CD14-positive monocyte (primary cell): ENCODE data around the gene CIB2. TPM values are rescaled to one million over a fixed set of nuclear protein-coding genes. Genes with fewer than 3 reads are reported as not detected.

Experiments used
- DNase-seq, 3 donors: peaks; one replicate each; pipeline ENCODE4 v3.0.0-alpha.2; 2011 to 2022
- H2AFZ ChIP-seq: 2 replicates; pipeline ENCODE4 v1.6.0; 2012; ENCODE audit warnings: mild to moderate bottlenecking, low read depth, low read length, inconsistent platforms; ENCODE audit not compliant: insufficient read depth, poor library complexity, severe bottlenecking
- H3K27ac ChIP-seq, 2 donors: 1 replicate in 1 of 2; 2 replicates in 1 of 2; pipeline ENCODE4 v1.5.1; 2012 to 2013; ENCODE audit warnings: low read length in 2 of 2, control low read depth in 1 of 2, inconsistent platforms in 1 of 2, low read depth in 1 of 2, mild to moderate bottlenecking in 1 of 2
- H3K27me3 ChIP-seq, 2 donors: one replicate each; pipeline versions ENCODE4 v1.6.0 to v1.6.1; 2011 to 2013; ENCODE audit warnings: low read length in 2 of 2; ENCODE audit not compliant: control insufficient read depth in 2 of 2, insufficient read depth in 2 of 2
- H3K36me3 ChIP-seq, 2 donors: replicated peaks in 1 of 2; 1 replicate in 1 of 2; 2 replicates in 1 of 2; pipeline versions ENCODE4 v1.5.1 to v1.6.1; 2012 to 2013; ENCODE audit warnings: low read length in 2 of 2, control low read depth in 1 of 2, inconsistent platforms in 1 of 2, mild to moderate bottlenecking in 1 of 2; ENCODE audit not compliant: insufficient read depth in 2 of 2, control insufficient read depth in 1 of 2
- H3K4me1 ChIP-seq, 2 donors: 1 replicate in 1 of 2; 2 replicates in 1 of 2; pipeline versions ENCODE4 v1.5.1 to v1.6.1; 2012 to 2013; ENCODE audit warnings: low read length in 2 of 2, control low read depth in 1 of 2, inconsistent platforms in 1 of 2, mild to moderate bottlenecking in 1 of 2, moderate library complexity in 1 of 2; ENCODE audit not compliant: insufficient read depth in 2 of 2, control insufficient read depth in 1 of 2
- H3K4me2 ChIP-seq: replicated peaks from 2 replicates; pipeline ENCODE3; 2012; ENCODE audit warnings: low read length, moderate library complexity, mild to moderate bottlenecking; ENCODE audit not compliant: poor library complexity, severe bottlenecking; ENCODE audit errors: extremely low read depth
- H3K4me3 ChIP-seq, 3 experiments: fragments of 200-600 bp in 1 of 3; sonication (generic) in 1 of 3; replicated peaks in 1 of 3; 1 replicate in 2 of 3; 2 replicates in 1 of 3; pipeline ENCODE4 v1.5.1; 2011 to 2013; ENCODE audit warnings: low read length in 3 of 3, mild to moderate bottlenecking in 3 of 3, control low read depth in 2 of 3, low read depth in 2 of 3, inconsistent platforms in 1 of 3, moderate library complexity in 1 of 3
- H3K79me2 ChIP-seq: 2 replicates; pipeline ENCODE4 v1.6.0; 2012; ENCODE audit warnings: mild to moderate bottlenecking, control low read depth, inconsistent platforms, low read length, moderate library complexity; ENCODE audit not compliant: insufficient read depth
- H3K9ac ChIP-seq: 2 replicates; pipeline ENCODE4 v1.6.0; 2017; ENCODE audit warnings: low read length, mild to moderate bottlenecking; ENCODE audit not compliant: insufficient read depth, poor library complexity, severe bottlenecking
- H3K9me3 ChIP-seq, 2 donors: replicated peaks in 1 of 2; 1 replicate in 1 of 2; 2 replicates in 1 of 2; pipeline versions ENCODE4 v1.5.1 to v1.6.1; 2012 to 2013; ENCODE audit warnings: low read length in 2 of 2, control low read depth in 1 of 2; ENCODE audit not compliant: control insufficient read depth in 1 of 2, insufficient read depth in 1 of 2
- H4K20me1 ChIP-seq: 2 replicates; pipeline ENCODE4 v1.6.0; 2012; ENCODE audit warnings: mild to moderate bottlenecking, low read length, control low read depth, moderate library complexity; ENCODE audit not compliant: insufficient read depth
- H3K27ac Mint-ChIP-seq, 7 donors: one replicate each; pipeline ENCODE4 v1.8.0; 2020; ENCODE audit warnings: mild to moderate bottlenecking in 7 of 7, mixed read lengths in 7 of 7, moderate library complexity in 6 of 7, inconsistent platforms in 2 of 7
- H3K27me3 Mint-ChIP-seq, 3 donors: one replicate each; pipeline ENCODE4 v1.8.0; 2021 to 2022; ENCODE audit warnings: low read depth in 3 of 3, mild to moderate bottlenecking in 3 of 3, mixed read lengths in 3 of 3, moderate library complexity in 3 of 3, inconsistent platforms in 1 of 3
- H3K36me3 Mint-ChIP-seq, 2 donors: one replicate each; pipeline ENCODE4 v1.8.0; 2020; ENCODE audit warnings: mixed read lengths in 2 of 2, inconsistent platforms in 1 of 2, mild to moderate bottlenecking in 1 of 2
- H3K4me1 Mint-ChIP-seq: one replicate; pipeline ENCODE4 v1.8.0; 2020; ENCODE audit warnings: mild to moderate bottlenecking, mixed read lengths
- H3K4me3 Mint-ChIP-seq, 2 donors: one replicate each; pipeline ENCODE4 v1.8.0; 2020; ENCODE audit warnings: mild to moderate bottlenecking in 2 of 2, mixed read lengths in 2 of 2, moderate library complexity in 1 of 2
- H3K9me3 Mint-ChIP-seq, 7 donors: one replicate each; pipeline ENCODE4 v1.8.0; 2020 to 2022; ENCODE audit warnings: mixed read lengths in 7 of 7, mild to moderate bottlenecking in 6 of 7, moderate library complexity in 6 of 7, inconsistent platforms in 2 of 7
- CTCF ChIP-seq: fragments of 200-600 bp; IDR thresholded peaks from one replicate; pipeline ENCODE4 v1.8.0; 2022; ENCODE audit warnings: antibody characterized with exemption, mild to moderate bottlenecking
- WGBS: methylation state at CpG from one replicate; pipeline ENCODE4 v1.1.5; 2013; ENCODE audit warnings: missing lambda C conversion rate; ENCODE audit not compliant: insufficient coverage; 5-methylcytosine and 5-hydroxymethylcytosine counted together
- intact Hi-C, 2 donors: fragments of 100-400 bp; cut with micrococcal nuclease; formaldehyde crosslinking; loops; one replicate each; pipeline versions ENCODE4 v1.15.0 to v1.15.1; 2023
- polyA plus RNA-seq, 3 donors: library from polyadenylated mRNA; depleted of rRNA in 1 of 3; unstranded in 2 of 3; stranded (reverse) in 1 of 3; fragments of 300-500 nt in 2 of 3; fragments of >200 nt in 1 of 3; fragmentation: Illumina TruSeq in 2 of 3; gene quantifications; 1 replicate in 2 of 3; 2 replicates in 1 of 3; pipeline ENCODE4 v1.2.3, GENCODE V29; 2012 to 2021

Gene CIB2
- polyA plus RNA-seq, 3 donors = 0.43 to 0.75 (median 0.51) TPM

GRCh38 chr15:78079298-78080087 lies 51.8 kb downstream of the CIB2 start:
- peaks cover 0 to under 1% (median 0%) of the 10 kb centered on the region in 3 donors for H3K27me3 Mint-ChIP-seq
- 99% methylated on average over 8 of the region's 11 CpGs for WGBS
- peak overlapping the region in 1 of 7 donors; percentile 72 for H3K27ac Mint-ChIP-seq
- Histone ChIP-seq H3K79me2 (peaks cover 33% of the 10 kb centered on the region), H3K4me3 (no peak overlapping the region), H3K4me1 (peaks cover 52 to 65% of the 10 kb centered on the region in 2 donors), H2AFZ (no peak overlapping the region), H4K20me1 (peaks cover 18% of the 10 kb centered on the region), H3K4me2 (no peak overlapping the region), H3K9me3 (no peaks in the 10 kb centered on the region), H3K27me3 (no peaks in the 10 kb centered on the region), H3K36me3 (no peaks in the 10 kb centered on the region), H3K9ac (no peak overlapping the region), H3K27ac (no peak overlapping the region)
- H3K36me3 Mint-ChIP-seq = peaks cover 4 to 6% of the 10 kb centered on the region in 2 donors
- peaks cover 56% of the 10 kb centered on the region for H3K4me1 Mint-ChIP-seq
- no peak for TF ChIP-seq CTCF
- no peak for DNase-seq
- intact Hi-C loops = no loop called here
- H3K9me3 Mint-ChIP-seq = no peaks in the 10 kb centered on the region
- peak overlapping the region in 1 of 2 donors; percentile 12 for H3K4me3 Mint-ChIP-seq

- Histone ChIP-seq H3K79me2 (peaks cover 50% of the 10 kb centered on the region), H3K27me3 (no peaks in the 10 kb centered on the region), H3K9me3 (no peaks in the 10 kb centered on the region), H2AFZ (peak overlapping the region; percentile 85), H4K20me1 (peaks cover 18% of the 10 kb centered on the region), H3K4me1 (peaks cover 44 to 65% of the 10 kb centered on the region in 2 donors), H3K36me3 (no peaks in the 10 kb centered on the region), H3K4me2 (peak overlapping the region; percentile 99), H3K9ac (peak overlapping the region; percentile 78), H3K27ac (peak overlapping the region in 1 of 2 donors; percentile 53), H3K4me3 (peak overlapping the region; percentile 9 to 97 (median 93))
- H3K27ac Mint-ChIP-seq = peak overlapping the region in 4 of 7 donors; percentile 15 to 80 (median 46)
- no CpG with 5 or more reads among the region's 7 CpGs for WGBS
- no peak for DNase-seq
- peaks cover 52% of the 10 kb centered on the region for H3K4me1 Mint-ChIP-seq
- no peak for TF ChIP-seq CTCF
- H3K36me3 Mint-ChIP-seq = peaks cover 7 to 10% of the 10 kb centered on the region in 2 donors
- intact Hi-C loops = no loop called here
- peak overlapping the region; percentile 78 to 79 for H3K4me3 Mint-ChIP-seq
- no peaks in the 10 kb centered on the region for H3K27me3 Mint-ChIP-seq
- H3K9me3 Mint-ChIP-seq = peaks cover 0 to 2% (median 0%) of the 10 kb centered on the region in 7 donors
Observed at GRCh38 chr15:78077871-78078210, 53.4 kb downstream of the CIB2 start.
